HG02870 (cell line): ENCODE results near the gene FOSL2.
"Not testable (repeated sequence)": the region's sequence is repeated elsewhere in the genome, so short reads cannot be mapped to it uniquely, and the experiment has no call there.

Experiments used
- ATAC-seq: cut with Tn5 transposase; IDR thresholded peaks from one replicate; pipeline ENCODE4 v1.9.1; 2021; ENCODE audit warnings: mild to moderate bottlenecking, moderate library complexity; ENCODE audit not compliant: unreplicated experiment

Gene FOSL2

DNA sequence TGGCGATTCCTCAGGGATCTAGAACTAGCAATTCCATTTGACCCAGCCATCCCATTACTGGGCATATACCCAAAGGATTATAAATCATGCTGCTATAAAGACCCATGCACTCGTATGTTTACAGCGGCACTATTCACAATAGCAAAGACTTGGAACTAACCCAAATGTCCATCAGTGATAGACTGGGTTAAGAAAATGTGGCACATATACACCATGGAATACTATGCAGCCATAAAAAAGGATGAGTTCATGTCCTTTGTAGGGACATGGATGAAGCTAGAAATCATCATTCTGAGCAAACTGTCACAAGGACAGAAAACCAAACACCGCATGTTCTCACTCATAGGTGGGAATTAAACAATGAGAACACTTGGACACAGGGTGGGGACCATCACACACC lies 20.9 kb upstream of the FOSL2 start:
- ATAC-seq = not testable (repeated sequence)

- ATAC-seq = no peak
Measured at GRCh38 chr2:28373854-28374253, 18.8 kb upstream of the FOSL2 start.

DNA sequence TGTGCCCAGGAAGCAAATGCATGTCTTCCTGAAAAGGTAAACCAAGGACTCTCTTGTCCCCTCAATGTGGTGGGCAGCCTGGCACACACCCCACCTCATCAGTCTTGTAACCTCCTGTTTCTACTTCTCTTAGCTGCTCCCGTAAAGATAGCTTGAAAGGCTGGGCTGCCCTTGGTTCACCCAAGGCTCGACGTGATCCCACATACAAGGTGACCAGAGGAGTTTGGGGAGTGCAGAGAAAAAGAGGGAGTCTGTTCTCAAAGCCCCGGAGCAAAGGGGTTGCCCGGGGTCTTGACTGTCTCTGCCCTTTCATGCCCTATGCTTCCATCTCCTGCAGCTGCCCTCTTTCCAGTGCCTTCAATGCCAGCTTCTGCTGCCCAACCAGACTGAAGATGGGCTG lies 18.3 kb upstream of the FOSL2 start:
- no peak for ATAC-seq

- no peak for ATAC-seq
Measured at GRCh38 chr2:28375236-28375635, 17.4 kb upstream of the FOSL2 start.

GRCh38 chr2:28375742-28376631 lies 16.7 kb upstream of the FOSL2 start:
- no peak for ATAC-seq

GRCh38 chr2:28377195-28377816 lies 15.4 kb upstream of the FOSL2 start:
- ATAC-seq = no peak

- ATAC-seq = no peak
Measured at GRCh38 chr2:28377984-28378678, 14.5 kb upstream of the FOSL2 start.

- ATAC-seq = no peak
Measured at GRCh38 chr2:28378679-28379584, 13.7 kb upstream of the FOSL2 start.

GRCh38 chr2:28380219-28380618 lies 12.4 kb upstream of the FOSL2 start:
- no peak for ATAC-seq

GRCh38 chr2:28381225-28382180 lies 11.2 kb upstream of the FOSL2 start:
- ATAC-seq = no peak

GRCh38 chr2:28382755-28383154 lies 9.9 kb upstream of the FOSL2 start:
- ATAC-seq = no peak

- no peak for ATAC-seq
Measured at GRCh38 chr2:28387082-28387960, 5.3 kb upstream of the FOSL2 start.

DNA sequence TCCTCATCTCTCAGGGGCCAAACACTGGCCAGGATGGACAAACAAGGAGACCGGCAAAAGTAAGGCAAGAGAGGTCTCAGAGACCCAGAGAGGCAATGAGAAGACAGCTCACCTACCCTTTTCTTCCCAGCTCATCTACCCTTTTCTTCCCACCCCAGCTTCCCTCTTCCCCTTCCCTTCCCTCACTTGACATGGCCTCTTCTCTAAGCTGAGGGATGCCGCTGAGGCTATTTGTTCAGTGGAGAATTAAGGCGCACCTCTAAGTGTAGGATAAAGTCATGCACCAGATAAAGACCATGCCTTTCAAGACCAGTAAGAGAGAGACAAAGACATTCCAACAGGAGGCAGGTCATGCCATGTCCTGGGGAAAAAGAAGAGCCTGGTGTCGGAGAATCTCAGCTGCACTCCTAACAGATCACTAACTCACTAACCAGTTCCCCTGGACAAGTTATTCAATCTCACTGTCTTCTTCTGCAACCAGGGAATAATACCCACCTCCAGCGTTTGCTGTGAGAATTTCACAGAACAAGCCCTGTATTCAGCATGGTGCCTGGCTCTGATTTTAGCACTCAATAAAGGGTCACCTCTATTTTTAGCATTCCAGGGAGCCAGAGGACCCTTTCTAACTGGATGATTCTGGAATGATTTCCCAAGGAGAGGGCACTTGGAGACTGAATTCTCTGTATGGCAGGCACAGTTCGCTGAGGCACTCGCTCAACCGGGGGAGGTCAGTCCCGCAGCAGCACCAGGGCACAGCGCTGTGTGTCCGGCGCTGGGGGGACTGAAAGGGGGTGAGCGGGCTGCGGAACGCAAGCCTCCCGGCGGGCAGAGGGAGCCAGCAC lies 3.0 kb upstream of the FOSL2 start:
- no peak for ATAC-seq

GRCh38 chr2:28390241-28390745 lies 2.4 kb upstream of the FOSL2 start:
- no peak for ATAC-seq

- ATAC-seq = no peak
Measured at GRCh38 chr2:28390746-28391563, 1.7 kb upstream of the FOSL2 start.

DNA sequence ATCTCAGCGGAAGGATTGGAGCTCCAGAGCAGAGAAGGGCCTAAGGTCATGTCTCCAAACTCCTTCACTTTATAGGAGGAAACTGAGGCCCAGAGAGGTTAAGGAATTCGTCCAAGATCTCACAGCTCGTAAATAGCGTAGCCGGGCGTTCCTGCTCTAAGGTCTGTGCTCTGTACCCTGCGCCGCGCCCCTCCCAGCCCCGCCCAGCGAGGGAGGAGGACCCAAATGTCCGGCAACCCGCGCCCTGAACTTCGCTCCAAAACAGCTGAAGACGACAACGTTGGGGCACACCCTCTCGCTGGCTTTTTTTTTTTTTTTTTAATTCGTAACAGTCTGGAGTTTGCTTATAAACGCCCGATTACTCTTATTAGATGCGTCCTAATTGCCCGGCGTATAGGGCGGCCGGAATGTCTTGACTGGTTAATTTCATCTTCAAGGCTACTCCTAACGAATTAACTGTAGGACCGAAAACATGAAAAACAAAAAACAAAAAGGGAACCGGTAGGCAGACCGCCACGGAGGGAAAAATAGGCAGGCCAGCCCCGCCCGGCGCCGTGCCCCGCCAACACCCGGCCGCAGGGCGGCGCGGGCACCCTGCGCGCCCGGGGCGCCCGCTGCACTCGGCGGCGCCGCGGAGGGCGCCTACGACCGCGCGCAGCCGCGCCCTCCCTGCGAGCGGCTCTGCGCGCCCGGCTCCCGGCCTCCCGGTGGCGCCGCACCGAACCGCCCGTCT lies 928 bp upstream of the FOSL2 start:
- peak; percentile 20 for ATAC-seq
